IgD-negative memory B cell (primary cell): ENCODE measurements around the gene VANGL2. TPM values are rescaled to one million over a fixed set of nuclear protein-coding genes. Genes with fewer than 3 reads are reported as not detected.

Experiments
- H3K27ac Mint-ChIP-seq, 3 donors: one replicate each; pipeline ENCODE4 v1.8.0; 2020 to 2022; ENCODE audit warnings: mild to moderate bottlenecking in 3 of 3, mixed read lengths in 3 of 3, moderate library complexity in 1 of 3
- H3K27me3 Mint-ChIP-seq: one replicate; pipeline ENCODE4 v1.8.0; 2021; ENCODE audit warnings: mixed read lengths
- H3K36me3 Mint-ChIP-seq: one replicate; pipeline ENCODE4 v1.8.0; 2020; ENCODE audit warnings: mild to moderate bottlenecking, mixed read lengths
- H3K4me1 Mint-ChIP-seq, 3 donors: one replicate each; pipeline ENCODE4 v1.8.0; 2020 to 2022; ENCODE audit warnings: mixed read lengths in 3 of 3, mild to moderate bottlenecking in 1 of 3
- H3K4me3 Mint-ChIP-seq, 4 donors: one replicate each; pipeline ENCODE4 v1.8.0; 2020 to 2022; ENCODE audit warnings: mild to moderate bottlenecking in 4 of 4, mixed read lengths in 4 of 4, moderate library complexity in 3 of 4
- H3K9me3 Mint-ChIP-seq, 3 donors: one replicate each; pipeline ENCODE4 v1.8.0; 2020 to 2021; ENCODE audit warnings: mixed read lengths in 3 of 3, mild to moderate bottlenecking in 1 of 3
- polyA plus RNA-seq: library from polyadenylated mRNA; unstranded; fragments of 300-500 nt; fragmentation: Illumina TruSeq; gene quantifications from one replicate; pipeline ENCODE4 v1.2.3, GENCODE V29; 2021

VANGL2 gene
- polyA plus RNA-seq: not detected

- Mint-ChIP-seq H3K4me3 (peak within 1 kb of the TSS; percentile 35 to 84 (median 60)), H3K36me3 (peaks cover 3% of the 10 kb centered on the region), H3K4me1 (peaks cover 0 to 7% (median 2%) of the 10 kb centered on the region in 3 donors), H3K9me3 (no peaks in the 10 kb centered on the region), H3K27me3 (peaks cover 7% of the 10 kb centered on the region), H3K27ac (peak within 1 kb of the TSS in 1 of 3 donors; percentile 59)
Observed at GRCh38 chr1:160400223-160400645, at the start of gene VANGL2. TSS of gene VANGL2 (plus strand) at chr1:160400564. CDS start at chr1:160415838, 15,274 bp downstream.

GRCh38 chr1:160351629-160352028 lies 48.7 kb upstream of the VANGL2 start:
- Mint-ChIP-seq H3K9me3 (no peaks in the 10 kb centered on the region), H3K4me1 (peaks cover 9 to 11% (median 9%) of the 10 kb centered on the region in 3 donors), H3K27ac (no peak overlapping the region), H3K4me3 (no peak overlapping the region), H3K27me3 (no peaks in the 10 kb centered on the region), H3K36me3 (peaks cover 7% of the 10 kb centered on the region)

GRCh38 chr1:160352555-160352954 lies 47.8 kb upstream of the VANGL2 start:
- no peak overlapping the region for H3K27ac Mint-ChIP-seq
- peaks cover 0 to 3% (median 0%) of the 10 kb centered on the region in 3 donors for H3K4me1 Mint-ChIP-seq
- H3K27me3 Mint-ChIP-seq: no peaks in the 10 kb centered on the region
- peaks cover 7% of the 10 kb centered on the region for H3K36me3 Mint-ChIP-seq
- H3K4me3 Mint-ChIP-seq: no peak overlapping the region
- H3K9me3 Mint-ChIP-seq: no peaks in the 10 kb centered on the region

GRCh38 chr1:160353223-160353622 lies 47.1 kb upstream of the VANGL2 start:
- Mint-ChIP-seq H3K4me3 (peak overlapping the region in 1 of 4 donors; percentile 39), H3K27me3 (no peaks in the 10 kb centered on the region), H3K27ac (peak overlapping the region in 1 of 3 donors; percentile 14)

GRCh38 chr1:160354388-160354985 lies 45.9 kb upstream of the VANGL2 start:
- Mint-ChIP-seq H3K27ac (no peak overlapping the region), H3K9me3 (no peaks in the 10 kb centered on the region), H3K27me3 (no peaks in the 10 kb centered on the region)

More at GRCh38 chr1:160353223-160353622, 47.1 kb upstream of the VANGL2 start:
- H3K9me3 Mint-ChIP-seq: no peaks in the 10 kb centered on the region
- H3K4me1 Mint-ChIP-seq: no peaks in the 10 kb centered on the region
- peaks cover 7% of the 10 kb centered on the region for H3K36me3 Mint-ChIP-seq

GRCh38 chr1:160357286-160358002 lies 42.9 kb upstream of the VANGL2 start:
- no peak overlapping the region for H3K4me3 Mint-ChIP-seq
- no peaks in the 10 kb centered on the region for H3K4me1 Mint-ChIP-seq
- no peaks in the 10 kb centered on the region for H3K27me3 Mint-ChIP-seq
- H3K9me3 Mint-ChIP-seq: no peaks in the 10 kb centered on the region
- peak overlapping the region in 1 of 3 donors; percentile 74 for H3K27ac Mint-ChIP-seq
- peaks cover 7% of the 10 kb centered on the region for H3K36me3 Mint-ChIP-seq

More at GRCh38 chr1:160354388-160354985, 45.9 kb upstream of the VANGL2 start:
- Mint-ChIP-seq H3K4me3 (no peak overlapping the region), H3K4me1 (no peaks in the 10 kb centered on the region), H3K36me3 (peaks cover 7% of the 10 kb centered on the region)

GRCh38 chr1:160358073-160358472 lies 42.3 kb upstream of the VANGL2 start:
- Mint-ChIP-seq H3K36me3 (peaks cover 3% of the 10 kb centered on the region), H3K9me3 (no peaks in the 10 kb centered on the region), H3K4me1 (no peaks in the 10 kb centered on the region), H3K4me3 (no peak overlapping the region), H3K27ac (no peak overlapping the region), H3K27me3 (no peaks in the 10 kb centered on the region)

- Mint-ChIP-seq H3K4me3 (no peak overlapping the region), H3K36me3 (peaks cover 3% of the 10 kb centered on the region), H3K4me1 (no peaks in the 10 kb centered on the region), H3K9me3 (no peaks in the 10 kb centered on the region), H3K27ac (no peak overlapping the region), H3K27me3 (no peaks in the 10 kb centered on the region)
Observed at GRCh38 chr1:160359559-160360226, 40.7 kb upstream of the VANGL2 start.

- no peak overlapping the region for H3K27ac Mint-ChIP-seq
- no peaks in the 10 kb centered on the region for H3K27me3 Mint-ChIP-seq
- no peaks in the 10 kb centered on the region for H3K9me3 Mint-ChIP-seq
- peaks cover 0 to 2% (median 0%) of the 10 kb centered on the region in 3 donors for H3K4me1 Mint-ChIP-seq
- no peak overlapping the region for H3K4me3 Mint-ChIP-seq
- peaks cover 3% of the 10 kb centered on the region for H3K36me3 Mint-ChIP-seq
Observed at GRCh38 chr1:160360227-160360695, 40.1 kb upstream of the VANGL2 start.

- no peak overlapping the region for H3K4me3 Mint-ChIP-seq
- H3K4me1 Mint-ChIP-seq: peaks cover 0 to 2% (median 0%) of the 10 kb centered on the region in 3 donors
- H3K27ac Mint-ChIP-seq: no peak overlapping the region
- H3K36me3 Mint-ChIP-seq: peaks cover 5% of the 10 kb centered on the region
- no peaks in the 10 kb centered on the region for H3K9me3 Mint-ChIP-seq
- H3K27me3 Mint-ChIP-seq: no peaks in the 10 kb centered on the region
Observed at GRCh38 chr1:160361199-160361598, 39.2 kb upstream of the VANGL2 start.

GRCh38 chr1:160361814-160362167 lies 38.6 kb upstream of the VANGL2 start:
- peaks cover 4% of the 10 kb centered on the region for H3K36me3 Mint-ChIP-seq
- no peaks in the 10 kb centered on the region for H3K27me3 Mint-ChIP-seq
- no peaks in the 10 kb centered on the region for H3K9me3 Mint-ChIP-seq
- no peak overlapping the region for H3K4me3 Mint-ChIP-seq
- peaks cover 0 to 2% (median 0%) of the 10 kb centered on the region in 3 donors for H3K4me1 Mint-ChIP-seq
- no peak overlapping the region for H3K27ac Mint-ChIP-seq

GRCh38 chr1:160362168-160362957 lies 38.0 kb upstream of the VANGL2 start:
- Mint-ChIP-seq H3K27ac (peak overlapping the region in 1 of 3 donors; percentile 79), H3K9me3 (no peaks in the 10 kb centered on the region), H3K4me1 (peaks cover 0 to 2% (median 0%) of the 10 kb centered on the region in 3 donors), H3K27me3 (no peaks in the 10 kb centered on the region), H3K4me3 (no peak overlapping the region), H3K36me3 (peaks cover 4% of the 10 kb centered on the region)

GRCh38 chr1:160363010-160363409 lies 37.4 kb upstream of the VANGL2 start:
- Mint-ChIP-seq H3K9me3 (no peaks in the 10 kb centered on the region), H3K4me1 (peaks cover 0 to 2% (median 0%) of the 10 kb centered on the region in 3 donors), H3K27ac (peak overlapping the region in 2 of 3 donors; percentile 25 to 93), H3K27me3 (no peaks in the 10 kb centered on the region), H3K4me3 (no peak overlapping the region), H3K36me3 (peaks cover 4% of the 10 kb centered on the region)

GRCh38 chr1:160363951-160364735 lies 36.2 kb upstream of the VANGL2 start:
- Mint-ChIP-seq H3K27me3 (no peaks in the 10 kb centered on the region), H3K9me3 (no peaks in the 10 kb centered on the region), H3K4me3 (no peak overlapping the region), H3K27ac (peak overlapping the region in 1 of 3 donors; percentile 93), H3K4me1 (peaks cover 0 to 2% (median 0%) of the 10 kb centered on the region in 3 donors), H3K36me3 (peaks cover 4% of the 10 kb centered on the region)
